Testis (tissue), 3 donors: Measurements from ENCODE around the gene SLC6A15. TPM values are rescaled to one million over a fixed set of nuclear protein-coding genes. Genes with fewer than 3 reads are reported as not detected.

ENCODE experiments used
- DNase-seq: peaks from one replicate; pipeline ENCODE4 v3.0.0-alpha.2; 2019
- H3K27ac ChIP-seq, 2 donors: fragments of 200-600 bp; sonication (generic); one replicate each; pipeline ENCODE4 v1.5.1; 2019
- H3K27me3 ChIP-seq: fragments of 200-600 bp; sonication (generic); one replicate; pipeline ENCODE4 v1.5.1; 2019
- H3K36me3 ChIP-seq: fragments of 200-600 bp; sonication (generic); one replicate; pipeline ENCODE4 v1.5.1; 2017; ENCODE audit warnings: low read depth; ENCODE audit errors: missing control alignments
- H3K4me1 ChIP-seq: fragments of 200-600 bp; sonication (generic); one replicate; pipeline ENCODE4 v1.5.1; 2019
- H3K4me3 ChIP-seq, 2 donors: fragments of 200-600 bp; sonication (generic); one replicate each; pipeline ENCODE4 v1.5.1; 2017 to 2019
- H3K9me3 ChIP-seq: fragments of 200-600 bp; sonication (generic); one replicate; pipeline ENCODE4 v1.5.1; 2017
- CTCF ChIP-seq, 3 experiments: fragments of 450-650 bp in 2 of 3; fragments of 200-600 bp in 1 of 3; sonication (generic) in 1 of 3; IDR thresholded peaks; one replicate each; pipeline ENCODE4 v1.5.1; 2016 to 2019; ENCODE audit warnings: antibody characterized with exemption in 3 of 3, mild to moderate bottlenecking in 2 of 3, moderate library complexity in 1 of 3
- POLR2A ChIP-seq: fragments of 450-650 bp; IDR thresholded peaks from one replicate; pipeline ENCODE4 v1.6.1; 2017; ENCODE audit warnings: antibody characterized with exemption, mild to moderate bottlenecking, moderate library complexity
- WGBS, 2 donors: methylation state at CpG; one replicate each; pipeline ENCODE4 v1.1.5; 2018; 5-methylcytosine and 5-hydroxymethylcytosine counted together
- intact Hi-C: fragments of 100-400 bp; cut with DNase I; formaldehyde crosslinking; loops from one replicate; pipeline ENCODE4 v1.15.1; 2023; ENCODE audit warnings: low total_unique reads
- polyA plus RNA-seq: library from polyadenylated mRNA; stranded (reverse); fragments of 350-450 nt; fragmentation: Illumina TruSeq; extraction: RNeasy Lipid Tissue Mini Kit (QIAGEN cat#74804); gene quantifications from one replicate; pipeline ENCODE4 v1.2.3, GENCODE V29; 2014; ENCODE audit warnings: low read depth, low replicate concordance; ENCODE audit not compliant: insufficient read depth
- total RNA-seq, 2 donors: library from RNA; depleted of rRNA; stranded (reverse); fragments of >200 nt; gene quantifications; one replicate each; pipeline ENCODE4 v1.2.3, GENCODE V29; 2016

The SLC6A15 gene
- total and polyA plus RNA-seq, 3 donors from 2014 or later, result 1.7 to 3.1 (median 2.0) TPM

GRCh38 chr12:84888861-84889260 is 23.7 kb downstream of the SLC6A15 start:
- H3K9me3 ChIP-seq, result no peaks in the 10 kb centered on the region
- no peak overlapping the region for H3K4me3 ChIP-seq
- 56 to 78% methylated on average over 5 of the region's 5 CpGs for WGBS, 2 donors
- no peak overlapping the region for H3K27ac ChIP-seq
- no peaks in the 10 kb centered on the region for H3K4me1 ChIP-seq
- no peaks in the 10 kb centered on the region for H3K27me3 ChIP-seq
- intact Hi-C loops, result no loop called here
- TF ChIP-seq POLR2A (no peak), CTCF (IDR thresholded peaks at IDR 0.05) (no peak)
- H3K36me3 ChIP-seq, result no peaks in the 10 kb centered on the region
- no peak for DNase-seq

DNA sequence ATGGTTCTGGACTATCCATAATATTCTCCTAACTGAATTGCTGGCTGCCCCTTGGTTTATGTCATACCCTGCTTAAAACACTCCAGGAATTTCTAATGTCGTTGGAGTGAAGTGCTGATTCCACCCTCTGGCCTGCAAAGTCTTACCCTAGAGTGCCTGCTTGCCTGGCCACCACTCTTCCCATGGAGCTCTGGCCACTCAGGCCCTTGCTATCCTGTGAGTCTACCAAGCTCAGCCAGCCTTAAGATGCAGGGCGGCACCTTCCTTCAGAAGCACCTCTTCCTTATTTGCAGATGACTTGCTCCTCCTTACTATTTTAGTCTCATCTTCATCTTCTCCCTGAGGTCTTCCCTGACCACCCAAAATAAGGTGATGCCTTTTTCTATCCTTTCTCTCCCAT is 35.3 kb downstream of the SLC6A15 start:
- intact Hi-C loops, result loop anchor here (10.0 kb wide), 1 partner anchor 147 kb away; no protein-coding TSS in a partner anchor
- Histone ChIP-seq H3K4me3 (no peak overlapping the region), H3K27me3 (no peaks in the 10 kb centered on the region), H3K9me3 (no peaks in the 10 kb centered on the region), H3K36me3 (no peaks in the 10 kb centered on the region), H3K27ac (no peak overlapping the region), H3K4me1 (no peaks in the 10 kb centered on the region)
- WGBS, 2 donors, result 65 to 78% methylated on average over 2 of the region's 2 CpGs
- no peak for DNase-seq
- TF ChIP-seq POLR2A (no peak), CTCF (IDR thresholded peaks at IDR 0.05) (no peak)

DNA sequence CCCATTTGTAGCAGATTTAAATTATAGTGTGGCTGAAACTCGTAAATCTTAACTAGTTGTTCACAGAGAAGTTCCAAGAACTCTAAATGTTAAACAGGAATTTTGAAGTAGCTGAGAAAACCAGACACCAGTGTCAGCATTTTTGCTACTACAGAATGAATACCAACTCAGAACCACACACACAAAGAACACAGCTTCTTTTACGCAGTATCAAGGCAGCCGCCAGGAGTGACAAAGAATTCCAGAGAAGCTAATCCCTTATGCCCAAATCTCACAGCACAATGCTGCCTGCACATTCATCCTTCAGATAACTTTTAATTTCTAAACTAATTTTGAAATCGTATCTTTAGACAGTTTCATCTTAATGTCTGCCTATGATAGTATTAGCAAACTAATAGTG is 37.4 kb downstream of the SLC6A15 start:
- DNase-seq, result no peak
- 68 to 77% methylated on average over 4 of the region's 4 CpGs for WGBS, 2 donors
- intact Hi-C loops, result loop anchor here (10.0 kb wide), 1 partner anchor 150 kb away; no protein-coding TSS in a partner anchor
- H3K4me1 ChIP-seq, result no peaks in the 10 kb centered on the region
- no peak overlapping the region for H3K4me3 ChIP-seq
- H3K9me3 ChIP-seq, result no peaks in the 10 kb centered on the region
- H3K27ac ChIP-seq, result no peak overlapping the region
- TF ChIP-seq CTCF (IDR thresholded peaks at IDR 0.05) (no peak), POLR2A (no peak)
- H3K36me3 ChIP-seq, result no peaks in the 10 kb centered on the region
- H3K27me3 ChIP-seq, result no peaks in the 10 kb centered on the region

- intact Hi-C loops, result loop anchor here (10.0 kb wide), 1 partner anchor 150 kb away; no protein-coding TSS in a partner anchor
- H3K4me3 ChIP-seq, result no peak overlapping the region
- H3K27ac ChIP-seq, result no peak overlapping the region
- no peaks in the 10 kb centered on the region for H3K27me3 ChIP-seq
- no peak for DNase-seq
- no peaks in the 10 kb centered on the region for H3K9me3 ChIP-seq
- H3K4me1 ChIP-seq, result no peaks in the 10 kb centered on the region
- no peaks in the 10 kb centered on the region for H3K36me3 ChIP-seq
- TF ChIP-seq CTCF (IDR thresholded peaks at IDR 0.05) (no peak), POLR2A (no peak)
These were observed 37.8 kb downstream of the SLC6A15 start for GRCh38 chr12:84874825-84875139.

DNA sequence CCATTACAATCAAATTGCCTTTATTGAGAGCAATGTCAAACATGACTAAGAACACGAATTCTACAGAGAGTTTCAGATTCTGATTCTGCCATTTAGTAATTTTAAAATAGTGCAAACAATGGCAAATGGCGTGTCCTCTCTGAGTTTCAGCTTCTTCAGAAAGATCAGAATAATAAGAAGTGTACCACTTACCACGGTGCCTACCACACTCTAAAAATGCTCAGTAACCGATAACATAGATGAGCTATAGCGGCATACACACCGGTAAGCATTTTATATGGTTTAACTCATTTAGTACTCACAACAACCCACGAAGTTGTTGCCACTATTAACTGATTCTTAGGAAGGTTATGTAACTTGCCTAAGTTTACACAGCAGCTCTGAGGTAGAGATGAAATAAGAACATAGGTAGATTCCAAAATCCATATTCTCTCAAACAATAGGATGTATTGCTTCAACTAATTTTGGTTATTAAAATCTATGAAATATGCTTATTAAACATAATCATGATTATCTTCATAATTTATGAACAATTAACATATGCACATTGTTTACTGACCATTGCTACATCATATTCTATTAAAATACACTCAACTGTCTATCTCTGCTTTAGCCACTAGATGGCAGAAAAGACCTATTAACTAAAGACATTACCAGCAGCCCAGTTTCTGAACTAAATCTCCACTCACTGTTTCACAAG is 38.3 kb downstream of the SLC6A15 start:
- WGBS, 2 donors, result 40% methylated on average over 7 of the region's 7 CpGs
- intact Hi-C loops, result loop anchor here (10.0 kb wide), 1 partner anchor 151 kb away; no protein-coding TSS in a partner anchor
- no peak for TF ChIP-seq POLR2A
- peak; percentile 49 to 79 (median 61) for TF ChIP-seq CTCF (IDR thresholded peaks at IDR 0.05)
- Histone ChIP-seq H3K4me3 (no peak overlapping the region), H3K27ac (no peak overlapping the region), H3K4me1 (no peaks in the 10 kb centered on the region), H3K27me3 (no peaks in the 10 kb centered on the region), H3K9me3 (no peaks in the 10 kb centered on the region), H3K36me3 (no peaks in the 10 kb centered on the region)
- no peak for DNase-seq
